GM23338 (cell line): Measurements from ENCODE around the gene KRTAP10-12.

Experiments used
- CREB1 ChIP-seq: fragments of 250-450 bp; sonication (Bioruptor Pico); IDR thresholded peaks from 2 replicates; pipeline ENCODE4 v1.5.0; 2020; ENCODE audit warnings: low read depth, mild to moderate bottlenecking, moderate library complexity
- EZH2 ChIP-seq: fragments of 200-600 bp; sonication (generic); IDR thresholded peaks from one replicate; pipeline ENCODE4 v1.8.0; 2017; ENCODE audit warnings: antibody characterized with exemption, mild to moderate bottlenecking, low read depth; ENCODE audit not compliant: unreplicated experiment
- EZH2phosphoT487 ChIP-seq: fragments of 200-600 bp; sonication (generic); IDR thresholded peaks from one replicate; pipeline ENCODE4 v1.8.1; 2018; ENCODE audit warnings: antibody characterized with exemption; ENCODE audit not compliant: unreplicated experiment
- JUNB ChIP-seq: IDR thresholded peaks from one replicate; pipeline ENCODE4 v1.6.1; 2016; ENCODE audit warnings: antibody characterized with exemption; ENCODE audit not compliant: unreplicated experiment
- NANOG ChIP-seq: IDR thresholded peaks from 2 replicates; pipeline ENCODE4 v1.6.1; 2016; ENCODE audit warnings: antibody characterized with exemption, borderline replicate concordance
- POLR2AphosphoS5 ChIP-seq: IDR thresholded peaks from 2 replicates; pipeline ENCODE4 v1.6.1; 2016; ENCODE audit warnings: antibody characterized with exemption, low read depth
- REST ChIP-seq: IDR thresholded peaks from one replicate; pipeline ENCODE4 v1.6.1; 2018; ENCODE audit warnings: antibody characterized with exemption; ENCODE audit not compliant: unreplicated experiment
- ZNF114 ChIP-seq: fragments of 250-450 bp; sonication (Bioruptor Pico); IDR thresholded peaks from 2 replicates; pipeline ENCODE4 v1.5.0; 2020; ENCODE audit warnings: mild to moderate bottlenecking, moderate library complexity
- ZNF331 ChIP-seq: fragments of 250-450 bp; sonication (Bioruptor Pico); IDR thresholded peaks from 2 replicates; pipeline ENCODE4 v1.5.0; 2020; ENCODE audit warnings: low read depth, mild to moderate bottlenecking, moderate library complexity
- TF ChIP-seq, protein P1 (sequence below), 2 experiments: fragments of 200-600 bp in 1 of 2; sonication (generic) in 1 of 2; conservative IDR thresholded peaks; 2 replicates each; pipeline versions ENCODE4 v1.5.1 to v1.6.1; 2016 to 2017; ENCODE audit warnings: antibody characterized with exemption in 2 of 2, low read depth in 2 of 2, mild to moderate bottlenecking in 2 of 2, moderate library complexity in 1 of 2
- TF ChIP-seq, protein P2 (sequence below): fragments of 250-450 bp; sonication (Bioruptor Pico); IDR thresholded peaks from 2 replicates; pipeline ENCODE4 v1.5.0; 2020; ENCODE audit warnings: mild to moderate bottlenecking, moderate library complexity

- TF ChIP-seq, protein P1, sequence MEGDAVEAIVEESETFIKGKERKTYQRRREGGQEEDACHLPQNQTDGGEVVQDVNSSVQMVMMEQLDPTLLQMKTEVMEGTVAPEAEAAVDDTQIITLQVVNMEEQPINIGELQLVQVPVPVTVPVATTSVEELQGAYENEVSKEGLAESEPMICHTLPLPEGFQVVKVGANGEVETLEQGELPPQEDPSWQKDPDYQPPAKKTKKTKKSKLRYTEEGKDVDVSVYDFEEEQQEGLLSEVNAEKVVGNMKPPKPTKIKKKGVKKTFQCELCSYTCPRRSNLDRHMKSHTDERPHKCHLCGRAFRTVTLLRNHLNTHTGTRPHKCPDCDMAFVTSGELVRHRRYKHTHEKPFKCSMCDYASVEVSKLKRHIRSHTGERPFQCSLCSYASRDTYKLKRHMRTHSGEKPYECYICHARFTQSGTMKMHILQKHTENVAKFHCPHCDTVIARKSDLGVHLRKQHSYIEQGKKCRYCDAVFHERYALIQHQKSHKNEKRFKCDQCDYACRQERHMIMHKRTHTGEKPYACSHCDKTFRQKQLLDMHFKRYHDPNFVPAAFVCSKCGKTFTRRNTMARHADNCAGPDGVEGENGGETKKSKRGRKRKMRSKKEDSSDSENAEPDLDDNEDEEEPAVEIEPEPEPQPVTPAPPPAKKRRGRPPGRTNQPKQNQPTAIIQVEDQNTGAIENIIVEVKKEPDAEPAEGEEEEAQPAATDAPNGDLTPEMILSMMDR (conservative IDR thresholded peaks at IDR 0.05; ENCODE audit: low read depth in 2 of 2), result no peak
- TF ChIP-seq POLR2AphosphoS5, result no peak
- TF ChIP-seq EZH2phosphoT487, result no peak
- TF ChIP-seq JUNB, result no peak
- TF ChIP-seq ZNF331 (CRISPR knock-in tag), result no peak
- TF ChIP-seq REST, result no peak
- no peak for TF ChIP-seq EZH2
- no peak for TF ChIP-seq ZNF114 (CRISPR knock-in tag)
- no peak for TF ChIP-seq CREB1 (CRISPR knock-in tag)
- TF ChIP-seq, protein P2, sequence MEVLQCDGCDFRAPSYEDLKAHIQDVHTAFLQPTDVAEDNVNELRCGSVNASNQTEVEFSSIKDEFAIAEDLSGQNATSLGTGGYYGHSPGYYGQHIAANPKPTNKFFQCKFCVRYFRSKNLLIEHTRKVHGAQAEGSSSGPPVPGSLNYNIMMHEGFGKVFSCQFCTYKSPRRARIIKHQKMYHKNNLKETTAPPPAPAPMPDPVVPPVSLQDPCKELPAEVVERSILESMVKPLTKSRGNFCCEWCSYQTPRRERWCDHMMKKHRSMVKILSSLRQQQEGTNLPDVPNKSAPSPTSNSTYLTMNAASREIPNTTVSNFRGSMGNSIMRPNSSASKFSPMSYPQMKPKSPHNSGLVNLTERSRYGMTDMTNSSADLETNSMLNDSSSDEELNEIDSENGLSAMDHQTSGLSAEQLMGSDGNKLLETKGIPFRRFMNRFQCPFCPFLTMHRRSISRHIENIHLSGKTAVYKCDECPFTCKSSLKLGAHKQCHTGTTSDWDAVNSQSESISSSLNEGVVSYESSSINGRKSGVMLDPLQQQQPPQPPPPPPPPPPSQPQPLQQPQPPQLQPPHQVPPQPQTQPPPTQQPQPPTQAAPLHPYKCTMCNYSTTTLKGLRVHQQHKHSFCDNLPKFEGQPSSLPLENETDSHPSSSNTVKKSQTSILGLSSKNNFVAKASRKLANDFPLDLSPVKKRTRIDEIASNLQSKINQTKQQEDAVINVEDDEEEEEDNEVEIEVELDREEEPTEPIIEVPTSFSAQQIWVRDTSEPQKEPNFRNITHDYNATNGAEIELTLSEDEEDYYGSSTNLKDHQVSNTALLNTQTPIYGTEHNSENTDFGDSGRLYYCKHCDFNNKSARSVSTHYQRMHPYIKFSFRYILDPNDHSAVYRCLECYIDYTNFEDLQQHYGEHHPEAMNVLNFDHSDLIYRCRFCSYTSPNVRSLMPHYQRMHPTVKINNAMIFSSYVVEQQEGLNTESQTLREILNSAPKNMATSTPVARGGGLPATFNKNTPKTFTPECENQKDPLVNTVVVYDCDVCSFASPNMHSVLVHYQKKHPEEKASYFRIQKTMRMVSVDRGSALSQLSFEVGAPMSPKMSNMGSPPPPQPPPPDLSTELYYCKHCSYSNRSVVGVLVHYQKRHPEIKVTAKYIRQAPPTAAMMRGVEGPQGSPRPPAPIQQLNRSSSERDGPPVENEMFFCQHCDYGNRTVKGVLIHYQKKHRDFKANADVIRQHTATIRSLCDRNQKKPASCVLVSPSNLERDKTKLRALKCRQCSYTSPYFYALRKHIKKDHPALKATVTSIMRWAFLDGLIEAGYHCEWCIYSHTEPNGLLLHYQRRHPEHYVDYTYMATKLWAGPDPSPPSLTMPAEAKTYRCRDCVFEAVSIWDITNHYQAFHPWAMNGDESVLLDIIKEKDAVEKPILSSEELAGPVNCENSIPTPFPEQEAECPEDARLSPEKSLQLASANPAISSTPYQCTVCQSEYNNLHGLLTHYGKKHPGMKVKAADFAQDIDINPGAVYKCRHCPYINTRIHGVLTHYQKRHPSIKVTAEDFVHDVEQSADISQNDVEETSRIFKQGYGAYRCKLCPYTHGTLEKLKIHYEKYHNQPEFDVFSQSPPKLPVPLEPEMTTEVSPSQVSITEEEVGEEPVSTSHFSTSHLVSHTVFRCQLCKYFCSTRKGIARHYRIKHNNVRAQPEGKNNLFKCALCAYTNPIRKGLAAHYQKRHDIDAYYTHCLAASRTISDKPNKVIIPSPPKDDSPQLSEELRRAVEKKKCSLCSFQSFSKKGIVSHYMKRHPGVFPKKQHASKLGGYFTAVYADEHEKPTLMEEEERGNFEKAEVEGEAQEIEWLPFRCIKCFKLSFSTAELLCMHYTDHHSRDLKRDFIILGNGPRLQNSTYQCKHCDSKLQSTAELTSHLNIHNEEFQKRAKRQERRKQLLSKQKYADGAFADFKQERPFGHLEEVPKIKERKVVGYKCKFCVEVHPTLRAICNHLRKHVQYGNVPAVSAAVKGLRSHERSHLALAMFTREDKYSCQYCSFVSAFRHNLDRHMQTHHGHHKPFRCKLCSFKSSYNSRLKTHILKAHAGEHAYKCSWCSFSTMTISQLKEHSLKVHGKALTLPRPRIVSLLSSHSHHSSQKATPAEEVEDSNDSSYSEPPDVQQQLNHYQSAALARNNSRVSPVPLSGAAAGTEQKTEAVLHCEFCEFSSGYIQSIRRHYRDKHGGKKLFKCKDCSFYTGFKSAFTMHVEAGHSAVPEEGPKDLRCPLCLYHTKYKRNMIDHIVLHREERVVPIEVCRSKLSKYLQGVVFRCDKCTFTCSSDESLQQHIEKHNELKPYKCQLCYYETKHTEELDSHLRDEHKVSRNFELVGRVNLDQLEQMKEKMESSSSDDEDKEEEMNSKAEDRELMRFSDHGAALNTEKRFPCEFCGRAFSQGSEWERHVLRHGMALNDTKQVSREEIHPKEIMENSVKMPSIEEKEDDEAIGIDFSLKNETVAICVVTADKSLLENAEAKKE, result no peak
- TF ChIP-seq NANOG, result no peak
These were observed 15.8 kb upstream of the KRTAP10-12 start for GRCh38 chr21:44681152-44681551.
